T-cell (primary cell): ENCODE results near the gene RITA1. TPM values are rescaled to one million over a fixed set of nuclear protein-coding genes. Genes with fewer than 3 reads are reported as not detected.

Experiments used
- ATAC-seq, 4 experiments: fragments of 200-7000 bp in 3 of 4; fragments of 150-1000 bp in 1 of 4; cut with Tn5 transposase; replicated peaks in 1 of 4; 1 replicate in 3 of 4; 2 replicates in 1 of 4; pipeline ENCODE4 v1.10.0; 2021; ENCODE audit warnings: moderate library complexity in 3 of 4, mild to moderate bottlenecking in 2 of 4, moderate number of reproducible peaks in 1 of 4
- CTCF ChIA-PET, 2 donors: fragments of 300-600 bp; sonication (Branson Sonifier 250); formaldehyde crosslinking; loops; one replicate each; lab custom pipeline; 2022; ENCODE audit warnings: antibody characterized with exemption in 2 of 2; lab: Charles Lee
- POLR2A ChIA-PET, 2 donors: fragments of 300-600 bp; sonication (Branson Sonifier 250); formaldehyde crosslinking; loops; one replicate each; lab custom pipeline; 2022; ENCODE audit warnings: antibody characterized with exemption in 2 of 2; lab: Charles Lee
- DNase-seq, 35 experiments: peaks; one replicate each; pipeline versions ENCODE4 v3.0.0 to v3.0.0-alpha.2; 2013 to 2023
- H3K27ac ChIP-seq: one replicate; pipeline ENCODE4 v1.5.1; 2013; ENCODE audit warnings: low read length
- H3K27me3 ChIP-seq, 2 experiments: replicated peaks in 1 of 2; 1 replicate in 1 of 2; 2 replicates in 1 of 2; pipeline versions ENCODE4 v1.6.1 to v1.7.0; 2013; ENCODE audit warnings: low read length in 1 of 2, mixed read lengths in 1 of 2; ENCODE audit not compliant: control insufficient read depth in 2 of 2, insufficient read depth in 2 of 2; ENCODE audit errors: extremely low read depth in 1 of 2
- H3K36me3 ChIP-seq, 2 donors: 1 replicate in 1 of 2; 2 replicates in 1 of 2; pipeline versions ENCODE4 v1.6.1 to v1.7.0; 2013; ENCODE audit warnings: low read length in 1 of 2; ENCODE audit not compliant: control insufficient read depth in 2 of 2, insufficient read depth in 1 of 2; ENCODE audit errors: extremely low read depth in 1 of 2
- H3K4me1 ChIP-seq, 2 experiments: 1 replicate in 1 of 2; 2 replicates in 1 of 2; pipeline versions ENCODE4 v1.6.1 to v1.7.0; 2013; ENCODE audit warnings: low read length in 2 of 2, mixed read lengths in 1 of 2; ENCODE audit not compliant: insufficient read depth in 2 of 2, control insufficient read depth in 1 of 2; ENCODE audit errors: extremely low read depth in 1 of 2
- H3K4me3 ChIP-seq, 2 donors: 1 replicate in 1 of 2; 2 replicates in 1 of 2; pipeline versions ENCODE4 v1.5.1 to v1.7.0; 2013; ENCODE audit warnings: mild to moderate bottlenecking in 2 of 2, low read length in 1 of 2, moderate library complexity in 1 of 2; ENCODE audit not compliant: control insufficient read depth in 1 of 2; ENCODE audit errors: extremely low read depth in 1 of 2
- H3K9me3 ChIP-seq: 2 replicates; pipeline ENCODE4 v1.7.0; 2013
- H3K27ac Mint-ChIP-seq, 2 donors: one replicate each; pipeline ENCODE4 v1.8.0; 2020 to 2021; ENCODE audit warnings: mild to moderate bottlenecking in 2 of 2, mixed read lengths in 2 of 2
- H3K27me3 Mint-ChIP-seq, 2 donors: one replicate each; pipeline ENCODE4 v1.8.0; 2021 to 2022; ENCODE audit warnings: mixed read lengths in 2 of 2
- H3K36me3 Mint-ChIP-seq: one replicate; pipeline ENCODE4 v1.8.0; 2021; ENCODE audit warnings: mixed read lengths
- H3K4me1 Mint-ChIP-seq, 3 donors: one replicate each; pipeline ENCODE4 v1.8.0; 2020 to 2022; ENCODE audit warnings: mixed read lengths in 3 of 3, mild to moderate bottlenecking in 1 of 3
- H3K4me3 Mint-ChIP-seq, 3 donors: one replicate each; pipeline ENCODE4 v1.8.0; 2020 to 2022; ENCODE audit warnings: mild to moderate bottlenecking in 3 of 3, mixed read lengths in 3 of 3, moderate library complexity in 3 of 3
- H3K9me3 Mint-ChIP-seq, 3 donors: one replicate each; pipeline ENCODE4 v1.8.0; 2020 to 2022; ENCODE audit warnings: mixed read lengths in 3 of 3
- WGBS: methylation state at CpG from one replicate; pipeline ENCODE4 v1.1.5; 2013; ENCODE audit warnings: missing lambda C conversion rate; ENCODE audit not compliant: insufficient coverage; 5-methylcytosine and 5-hydroxymethylcytosine counted together
- total RNA-seq, 35 experiments: library from RNA in 6 of 35; stranded (reverse) in 6 of 35; fragments of 120-200 nt in 1 of 35; gene quantifications; one replicate each; pipeline versions ENCODE4 v1.2.1 to v1.2.4 and lab custom pipeline; 2013 to 2026

The RITA1 gene
- total RNA-seq, 5 donors from 2014 or later (not counting 1 experiment from before 2014, with no cell fraction given), result 7.8 to 17.8 (median 13.8) TPM

DNA sequence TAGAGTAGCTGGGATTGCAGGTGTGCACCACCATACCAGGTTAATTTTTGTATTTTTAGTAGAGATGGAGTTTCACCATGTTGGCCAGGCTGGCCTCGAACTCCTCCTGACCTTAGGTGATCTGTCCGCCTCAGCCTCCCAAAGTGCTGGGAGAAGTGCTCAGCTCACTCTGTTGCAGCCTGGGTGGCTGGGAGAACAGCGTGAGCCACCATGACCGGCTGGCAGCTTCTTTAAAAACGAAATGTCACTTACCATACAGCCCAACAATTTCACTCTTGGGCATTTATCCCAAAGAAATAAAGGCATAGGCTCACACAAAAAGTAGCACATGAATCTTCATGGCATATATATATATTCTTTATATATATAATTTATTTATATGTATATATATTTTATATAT lies 40.7 kb upstream of the RITA1 start:
- Histone ChIP-seq H3K36me3 (no peaks in the 10 kb centered on the region), H3K27ac (no peak overlapping the region), H3K27me3 (peaks cover 0 to 10% of the 10 kb centered on the region in 2 experiments), H3K4me3 (no peak overlapping the region), H3K9me3 (no peaks in the 10 kb centered on the region), H3K4me1 (no peaks in the 10 kb centered on the region)
- Mint-ChIP-seq H3K27ac (no peak overlapping the region), H3K4me3 (no peak overlapping the region), H3K9me3 (peaks cover 0 to 5% (median 4%) of the 10 kb centered on the region in 3 donors), H3K4me1 (no peaks in the 10 kb centered on the region), H3K36me3 (no peaks in the 10 kb centered on the region), H3K27me3 (no peaks in the 10 kb centered on the region)
- WGBS, result 79% methylated on average over 4 of the region's 5 CpGs
- ChIA-PET CTCF (interaction anchor here in 1 of 2 donors (0.6 kb wide), 1 partner anchor 9 kb away, joined by 3 read pairs; the partner anchor contains the start of gene RASAL1), POLR2A (interaction anchor here in 1 of 2 donors (0.6 kb wide), 1 partner anchor 16 kb away, joined by 6 read pairs; no protein-coding TSS in a partner anchor)
- DNase-seq (no peak), ATAC-seq (no peak)

DNA sequence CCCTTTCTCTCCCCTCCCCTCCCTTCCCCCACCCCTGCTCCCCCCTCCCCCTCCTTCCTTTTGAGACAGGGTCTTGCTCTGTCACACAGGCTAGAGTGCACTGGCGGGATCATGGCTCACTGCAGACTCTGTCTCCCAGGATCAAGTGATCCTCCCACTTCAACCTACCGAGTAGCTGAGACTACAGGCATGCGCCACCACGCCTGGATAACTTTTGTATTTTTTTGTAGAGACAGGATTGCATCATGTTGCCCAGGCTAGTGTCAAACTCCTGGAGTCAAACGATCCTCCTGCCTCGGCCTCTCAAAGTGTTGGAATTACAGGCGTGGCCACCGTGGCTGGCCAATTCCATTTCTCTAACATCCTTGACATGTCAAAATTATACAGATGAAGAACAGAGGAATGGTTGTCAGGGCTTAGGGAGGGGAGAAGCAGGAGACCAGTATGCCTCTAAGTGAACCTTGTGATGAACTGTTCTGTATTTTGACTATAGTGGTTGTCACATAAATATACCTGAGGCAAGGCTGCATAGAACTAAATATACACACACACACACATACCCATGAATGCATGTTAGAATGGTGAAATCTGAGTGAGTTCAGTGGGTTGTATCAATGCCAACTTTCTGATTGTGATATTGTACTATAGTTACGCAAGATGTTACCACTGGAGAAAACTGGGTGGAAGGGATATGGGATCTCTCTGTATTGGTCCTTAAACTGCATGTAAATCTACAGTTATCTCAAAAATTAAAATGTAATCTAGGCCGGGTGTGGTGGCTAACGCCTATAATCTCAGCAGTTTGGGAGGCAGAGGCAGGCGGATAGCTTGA lies 39.6 kb upstream of the RITA1 start:
- H3K27me3 ChIP-seq, result peaks cover 0 to 19% of the 10 kb centered on the region in 2 experiments
- Mint-ChIP-seq H3K27ac (no peak overlapping the region), H3K4me1 (no peaks in the 10 kb centered on the region), H3K4me3 (no peak overlapping the region), H3K36me3 (no peaks in the 10 kb centered on the region), H3K27me3 (peaks cover 0 to 4% of the 10 kb centered on the region in 2 donors), H3K9me3 (peaks cover 0 to 5% (median 4%) of the 10 kb centered on the region in 3 donors)
- H3K4me1 ChIP-seq, result no peaks in the 10 kb centered on the region
- no CpG with 5 or more reads among the region's 12 CpGs for whole genome bisulfite sequencing
- H3K9me3 ChIP-seq, result no peaks in the 10 kb centered on the region
- DNase-seq (no peak), ATAC-seq (no peak)
- no peaks in the 10 kb centered on the region for H3K36me3 ChIP-seq
- ChIA-PET CTCF (no interaction called here), POLR2A (no interaction called here)
- H3K4me3 ChIP-seq, result no peak overlapping the region
- no peak overlapping the region for H3K27ac ChIP-seq

GRCh38 chr12:113146999-113147398 lies 38.5 kb upstream of the RITA1 start:
- ATAC-seq, result no peak
- CTCF ChIA-PET, result interaction anchor here in 1 of 2 donors (0.7 kb wide), 1 partner anchor 14 kb away, joined by 3 read pairs; no protein-coding TSS in a partner anchor
- H3K36me3 ChIP-seq, result no peaks in the 10 kb centered on the region
- H3K27ac ChIP-seq, result no peak overlapping the region
- Mint-ChIP-seq H3K4me1 (peaks cover under 1 to 3% (median under 1%) of the 10 kb centered on the region in 3 donors), H3K27me3 (peaks cover 0 to 5% of the 10 kb centered on the region in 2 donors), H3K27ac (no peak overlapping the region), H3K9me3 (peaks cover 0 to 5% (median 4%) of the 10 kb centered on the region in 3 donors), H3K36me3 (no peaks in the 10 kb centered on the region), H3K4me3 (no peak overlapping the region)
- WGBS, result 100% methylated on average over 1 of the region's 2 CpGs
- POLR2A ChIA-PET, result interaction anchor here in 1 of 2 donors (0.7 kb wide), 1 partner anchor 79 kb away, joined by 3 read pairs; no protein-coding TSS in a partner anchor
- H3K9me3 ChIP-seq, result no peaks in the 10 kb centered on the region
- H3K4me3 ChIP-seq, result no peak overlapping the region
- DNase-seq, result no peak
- H3K27me3 ChIP-seq, result peaks cover 0 to 24% of the 10 kb centered on the region in 2 experiments
- peaks cover 0 to under 1% of the 10 kb centered on the region in 2 experiments for H3K4me1 ChIP-seq

- H3K4me3 Mint-ChIP-seq, result no peak within 1 kb of the TSS
Observed at GRCh38 chr12:113149361-113150150, 36.0 kb upstream of the RITA1 start, which contains the start of gene CFAP73. Gene CFAP73 (plus strand): TSS chr12:113149724. CDS start chr12:113149858, 134 bp downstream.

DNA sequence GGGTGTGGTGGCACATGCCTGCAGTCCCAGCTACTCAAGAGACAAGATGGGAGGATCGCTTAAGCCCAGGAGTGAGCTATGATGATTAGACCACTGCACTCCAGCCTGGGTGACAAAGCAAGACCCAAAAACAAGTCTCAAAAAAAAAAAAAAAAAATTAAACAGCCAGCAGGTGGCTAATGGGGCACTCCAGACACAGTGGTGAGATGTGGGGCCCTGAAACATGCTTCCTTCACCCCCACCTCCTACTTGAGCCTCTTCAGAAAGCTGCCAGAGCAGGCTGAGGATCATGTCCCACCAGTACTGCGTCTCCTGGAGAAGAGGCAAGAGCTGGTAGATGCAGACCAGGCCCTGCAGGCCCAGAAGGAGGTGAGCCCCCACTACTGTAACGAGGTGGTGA lies 33.9 kb upstream of the RITA1 start:
- no peaks in the 10 kb centered on the region for H3K9me3 ChIP-seq
- Mint-ChIP-seq H3K36me3 (no peaks in the 10 kb centered on the region), H3K27me3 (peaks cover 0 to 13% of the 10 kb centered on the region in 2 donors), H3K9me3 (peaks cover 0 to 5% (median 4%) of the 10 kb centered on the region in 3 donors), H3K27ac (no peak overlapping the region), H3K4me1 (peaks cover 17 to 24% (median 19%) of the 10 kb centered on the region in 3 donors), H3K4me3 (peak overlapping the region in 1 of 3 donors; percentile 84)
- ATAC-seq (no peak), DNase-seq (no peak)
- peaks cover 0 to 30% of the 10 kb centered on the region in 2 experiments for H3K4me1 ChIP-seq
- H3K27me3 ChIP-seq, result peaks cover 0 to 42% of the 10 kb centered on the region in 2 experiments
- no peak overlapping the region for H3K4me3 ChIP-seq
- ChIA-PET CTCF (interaction anchor here in 1 of 2 donors (0.6 to 2.0 kb wide), 3 partner anchors 13 to 17 kb away, joined by 3 to 9 read pairs (median 5); partner anchors contain the start of gene RASAL1), POLR2A (interaction anchor here in 1 of 2 donors (0.7 kb wide), 3 partner anchors 20 to 163 kb away, joined by 3 to 12 read pairs (median 6); no protein-coding TSS in a partner anchor)
- no peak overlapping the region for H3K27ac ChIP-seq
- 100% methylated on average over 2 of the region's 3 CpGs for WGBS
- H3K36me3 ChIP-seq, result no peaks in the 10 kb centered on the region

More at GRCh38 chr12:113149361-113150150, 36.0 kb upstream of the RITA1 start, which contains the start of gene CFAP73:
- H3K27me3 Mint-ChIP-seq, result peaks cover 0 to 13% of the 10 kb centered on the region in 2 donors
- no peaks in the 10 kb centered on the region for H3K36me3 Mint-ChIP-seq
- ChIA-PET CTCF (no interaction called here), POLR2A (no interaction called here)
- no peak for ATAC-seq
- Histone ChIP-seq H3K27ac (no peak within 1 kb of the TSS), H3K4me1 (peaks cover 0 to 24% of the 10 kb centered on the region in 2 experiments), H3K9me3 (no peaks in the 10 kb centered on the region), H3K36me3 (no peaks in the 10 kb centered on the region), H3K4me3 (no peak within 1 kb of the TSS), H3K27me3 (peaks cover 0 to 35% of the 10 kb centered on the region in 2 experiments)
- DNase-seq, result peak in 4 of 35 experiments; percentile 22 to 41 (median 32)
- no peak within 1 kb of the TSS for H3K27ac Mint-ChIP-seq
- 87% methylated on average over 6 of the region's 22 CpGs for WGBS
- H3K4me1 Mint-ChIP-seq, result peaks cover 14 to 19% (median 18%) of the 10 kb centered on the region in 3 donors
- peaks cover 0 to 5% (median 4%) of the 10 kb centered on the region in 3 donors for H3K9me3 Mint-ChIP-seq
